ENCODE results near the gene GATA5. TPM values are rescaled to one million over a fixed set of nuclear protein-coding genes. Genes with fewer than 3 reads are reported as not detected.

GATA5 gene
- total and polyA plus RNA-seq, 4 donors: 0.49 to 15.2 (median 1.3) TPM

DNA sequence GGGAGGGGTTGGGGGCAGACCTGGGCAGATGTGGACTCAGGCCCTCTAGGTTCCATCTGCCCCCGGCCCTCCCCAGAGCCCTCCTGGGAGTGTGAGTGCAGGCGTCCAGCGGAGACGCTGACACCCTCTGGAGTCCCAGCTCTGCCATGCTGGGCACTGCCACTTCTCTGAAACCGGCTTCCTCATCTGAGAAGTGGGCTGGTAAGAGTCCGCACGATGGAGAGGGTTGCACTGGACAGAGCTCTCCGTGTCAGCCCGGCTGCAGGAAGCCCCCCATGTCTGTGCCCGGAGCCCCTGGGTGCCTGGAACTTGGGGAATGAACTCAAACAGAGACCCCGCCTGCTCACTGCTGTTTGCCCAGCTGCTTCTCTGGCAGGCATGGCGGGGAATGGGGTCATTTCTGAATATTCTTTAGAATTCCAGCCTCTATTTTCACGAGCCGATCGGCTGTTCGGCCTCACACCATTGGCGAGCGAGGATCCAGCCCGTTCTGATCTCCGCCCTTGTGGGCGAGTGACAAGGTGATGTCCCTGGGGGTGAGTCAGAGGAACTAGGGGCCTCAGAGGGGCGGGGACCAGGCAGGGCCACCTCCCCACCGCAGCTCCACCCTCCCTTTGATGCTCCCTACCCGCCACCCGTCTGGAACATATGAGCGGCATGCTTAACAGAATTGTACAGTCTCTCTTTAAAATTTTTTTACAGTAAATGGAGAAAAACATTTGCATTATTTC, 47.8 kb upstream of the GATA5 start:
- H3K9me3 ChIP-seq (ENCODE audit: control insufficient read depth in 4 of 4, insufficient read depth in 3 of 4, low read length in 3 of 4): peaks cover 0 to 5% (median 0%) of the 10 kb centered on the region in 4 donors
- no peak overlapping the region for H3K4me3 ChIP-seq
- no peak overlapping the region for H3K9ac ChIP-seq (ENCODE audit: insufficient read depth in 1 of 2, low read length in 2 of 2)
- TF ChIP-seq, protein P1, sequence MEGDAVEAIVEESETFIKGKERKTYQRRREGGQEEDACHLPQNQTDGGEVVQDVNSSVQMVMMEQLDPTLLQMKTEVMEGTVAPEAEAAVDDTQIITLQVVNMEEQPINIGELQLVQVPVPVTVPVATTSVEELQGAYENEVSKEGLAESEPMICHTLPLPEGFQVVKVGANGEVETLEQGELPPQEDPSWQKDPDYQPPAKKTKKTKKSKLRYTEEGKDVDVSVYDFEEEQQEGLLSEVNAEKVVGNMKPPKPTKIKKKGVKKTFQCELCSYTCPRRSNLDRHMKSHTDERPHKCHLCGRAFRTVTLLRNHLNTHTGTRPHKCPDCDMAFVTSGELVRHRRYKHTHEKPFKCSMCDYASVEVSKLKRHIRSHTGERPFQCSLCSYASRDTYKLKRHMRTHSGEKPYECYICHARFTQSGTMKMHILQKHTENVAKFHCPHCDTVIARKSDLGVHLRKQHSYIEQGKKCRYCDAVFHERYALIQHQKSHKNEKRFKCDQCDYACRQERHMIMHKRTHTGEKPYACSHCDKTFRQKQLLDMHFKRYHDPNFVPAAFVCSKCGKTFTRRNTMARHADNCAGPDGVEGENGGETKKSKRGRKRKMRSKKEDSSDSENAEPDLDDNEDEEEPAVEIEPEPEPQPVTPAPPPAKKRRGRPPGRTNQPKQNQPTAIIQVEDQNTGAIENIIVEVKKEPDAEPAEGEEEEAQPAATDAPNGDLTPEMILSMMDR (IDR thresholded peaks at IDR 0.05; ENCODE audit: control extremely low read depth, extremely low read depth): no peak
- peak in 2 of 3 donors; percentile 53 to 54 for DNase-seq
- 57 to 71% methylated on average over 26 of the region's 26 CpGs for WGBS, 2 donors
- no peak for ATAC-seq (ENCODE audit: insufficient read depth, low FRiP score)
- no peaks in the 10 kb centered on the region for H3K36me3 ChIP-seq (ENCODE audit: control insufficient read depth in 4 of 4, insufficient read depth in 4 of 4, low read length in 4 of 4)
- H3K27ac ChIP-seq (ENCODE audit: low read depth in 1 of 2, low read length in 1 of 2): no peak overlapping the region
- peaks cover 0 to 22% (median 0%) of the 10 kb centered on the region in 5 donors for H3K4me1 ChIP-seq (ENCODE audit: control insufficient read depth in 5 of 5, insufficient read depth in 5 of 5, low read length in 5 of 5)
- H3K27me3 ChIP-seq (ENCODE audit: control insufficient read depth in 3 of 3, insufficient read depth in 3 of 3, low read length in 2 of 3): peaks cover 0 to 11% (median 8%) of the 10 kb centered on the region in 3 donors

DNA sequence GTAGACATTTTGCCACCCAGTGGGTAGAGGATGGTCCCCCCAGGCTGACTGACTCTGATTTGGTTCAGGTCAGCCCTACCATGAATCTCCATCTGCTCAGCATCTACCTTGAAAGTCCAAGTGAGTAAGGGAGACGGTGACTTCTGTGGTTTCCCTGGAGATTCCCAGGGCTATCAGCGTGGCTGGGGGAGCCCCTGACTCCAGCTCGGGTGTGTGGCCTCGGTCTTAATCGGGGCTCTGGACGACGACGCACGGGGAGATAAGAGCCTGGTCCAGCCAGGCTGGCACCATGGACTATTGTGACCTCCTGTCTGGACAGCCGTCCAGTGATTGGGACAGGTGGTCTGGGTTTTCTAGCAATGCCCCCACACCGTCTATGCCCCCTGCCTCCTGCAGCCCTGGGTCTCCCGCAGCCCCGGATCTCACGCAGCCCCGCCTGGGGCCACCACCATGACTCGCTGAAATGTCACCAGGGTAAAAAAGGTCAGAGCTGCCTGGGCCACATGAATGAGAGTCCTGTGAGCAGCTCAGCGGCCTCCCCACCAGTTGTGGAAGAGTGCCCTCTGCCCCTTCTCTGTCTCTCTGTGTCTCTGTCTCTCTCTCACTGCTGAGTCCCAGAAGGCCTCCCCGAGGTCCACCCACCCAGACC, 47.1 kb upstream of the GATA5 start:
- H3K4me1 ChIP-seq (ENCODE audit: control insufficient read depth in 5 of 5, insufficient read depth in 5 of 5, low read length in 5 of 5): peaks cover 0 to 22% (median 0%) of the 10 kb centered on the region in 5 donors
- no peak overlapping the region for H3K27ac ChIP-seq (ENCODE audit: low read depth in 1 of 2, low read length in 1 of 2)
- no peak overlapping the region for H3K9ac ChIP-seq (ENCODE audit: insufficient read depth in 1 of 2, low read length in 2 of 2)
- H3K9me3 ChIP-seq (ENCODE audit: control insufficient read depth in 4 of 4, insufficient read depth in 3 of 4, low read length in 3 of 4): peaks cover 0 to 5% (median 0%) of the 10 kb centered on the region in 4 donors
- H3K4me3 ChIP-seq: no peak overlapping the region
- DNase-seq (no peak), ATAC-seq (ENCODE audit: insufficient read depth, low FRiP score) (no peak)
- H3K36me3 ChIP-seq (ENCODE audit: control insufficient read depth in 4 of 4, insufficient read depth in 4 of 4, low read length in 4 of 4): no peaks in the 10 kb centered on the region
- TF ChIP-seq, protein P1 (IDR thresholded peaks at IDR 0.05; ENCODE audit: control extremely low read depth, extremely low read depth): no peak
- 52 to 70% methylated on average over 18 of the region's 18 CpGs for WGBS, 2 donors
- peaks cover 0 to 15% (median 8%) of the 10 kb centered on the region in 3 donors for H3K27me3 ChIP-seq (ENCODE audit: control insufficient read depth in 3 of 3, insufficient read depth in 3 of 3, low read length in 2 of 3)

DNA sequence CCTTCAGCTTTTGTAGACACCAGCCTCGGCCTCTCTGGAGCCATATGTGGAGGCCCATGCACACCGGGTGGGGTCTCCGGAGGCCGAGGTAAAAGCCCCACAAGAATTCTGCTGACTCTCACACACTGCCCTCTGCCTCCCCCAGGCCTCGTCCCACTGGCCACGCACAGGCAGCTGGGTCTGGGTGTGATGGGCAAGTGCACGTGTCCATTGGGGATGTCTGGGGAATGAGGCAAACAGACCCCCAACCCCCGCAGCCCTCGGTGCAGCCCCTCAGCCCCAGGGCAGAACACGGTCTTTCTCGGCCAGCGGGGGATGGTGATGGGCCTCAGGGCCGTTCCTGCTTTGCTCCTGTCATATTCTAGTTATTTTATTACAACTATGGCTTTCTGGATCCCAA, 44.0 kb upstream of the GATA5 start:
- Histone ChIP-seq H3K27ac (ENCODE audit: low read depth in 1 of 2, low read length in 1 of 2) (no peak overlapping the region), H3K4me1 (ENCODE audit: control insufficient read depth in 5 of 5, insufficient read depth in 5 of 5, low read length in 5 of 5) (peaks cover 0 to 19% (median 0%) of the 10 kb centered on the region in 5 donors), H3K9me3 (ENCODE audit: control insufficient read depth in 4 of 4, insufficient read depth in 3 of 4, low read length in 3 of 4) (no peaks in the 10 kb centered on the region), H3K4me3 (no peak overlapping the region), H3K36me3 (ENCODE audit: control insufficient read depth in 4 of 4, insufficient read depth in 4 of 4, low read length in 4 of 4) (no peaks in the 10 kb centered on the region), H3K27me3 (ENCODE audit: control insufficient read depth in 3 of 3, insufficient read depth in 3 of 3, low read length in 2 of 3) (peaks cover 0 to 15% (median 5%) of the 10 kb centered on the region in 3 donors), H3K9ac (ENCODE audit: insufficient read depth in 1 of 2, low read length in 2 of 2) (no peak overlapping the region)
- TF ChIP-seq, protein P1 (IDR thresholded peaks at IDR 0.05; ENCODE audit: control extremely low read depth, extremely low read depth): no peak
- WGBS, 2 donors: 76 to 91% methylated on average over 13 of the region's 13 CpGs
- no peak for ATAC-seq (ENCODE audit: insufficient read depth, low FRiP score)
- no peak for DNase-seq
